Keratinocyte (primary cell): ENCODE measurements around the gene NFATC3.

Experiments
- EZH2 ChIP-seq: IDR thresholded peaks from one replicate; pipeline ENCODE4 v1.6.1; 2012; ENCODE audit warnings: inconsistent platforms, mild to moderate bottlenecking, low read length, moderate library complexity
- TF ChIP-seq, protein P1 (sequence below), 3 experiments: IDR thresholded peaks in 1 of 3; conservative IDR thresholded peaks in 1 of 3; optimal IDR thresholded peaks in 1 of 3; 2 replicates in 2 of 3; 3 replicates in 1 of 3; pipeline versions ENCODE3 to v1.5.1; 2011; ENCODE audit warnings: low read length in 3 of 3, mild to moderate bottlenecking in 3 of 3, moderate library complexity in 2 of 3, control low read depth in 1 of 3, inconsistent platforms in 1 of 3; ENCODE audit not compliant: insufficient read depth in 2 of 3; ENCODE audit errors: extremely low read depth in 1 of 3

DNA sequence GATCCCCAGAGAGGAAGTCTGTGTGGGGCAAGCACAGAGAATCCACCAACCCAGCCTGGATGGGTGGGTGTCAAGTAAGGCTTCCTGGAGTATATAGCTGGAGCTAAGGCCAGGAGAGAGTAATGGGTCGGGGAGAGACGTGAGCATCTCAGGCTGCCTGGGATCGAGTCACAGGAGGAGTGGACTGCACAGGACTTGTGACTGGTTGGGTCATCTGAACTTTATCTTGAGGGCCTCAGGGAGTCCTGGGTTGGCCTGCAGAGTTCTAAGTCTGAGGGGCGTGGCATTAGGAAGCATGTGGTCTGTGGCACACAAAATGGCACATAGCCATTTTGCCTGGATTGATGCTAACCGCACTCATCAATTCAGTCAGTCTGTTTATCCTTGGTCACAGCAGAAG, 161.5 kb downstream of the NFATC3 start:
- TF ChIP-seq, protein P1, sequence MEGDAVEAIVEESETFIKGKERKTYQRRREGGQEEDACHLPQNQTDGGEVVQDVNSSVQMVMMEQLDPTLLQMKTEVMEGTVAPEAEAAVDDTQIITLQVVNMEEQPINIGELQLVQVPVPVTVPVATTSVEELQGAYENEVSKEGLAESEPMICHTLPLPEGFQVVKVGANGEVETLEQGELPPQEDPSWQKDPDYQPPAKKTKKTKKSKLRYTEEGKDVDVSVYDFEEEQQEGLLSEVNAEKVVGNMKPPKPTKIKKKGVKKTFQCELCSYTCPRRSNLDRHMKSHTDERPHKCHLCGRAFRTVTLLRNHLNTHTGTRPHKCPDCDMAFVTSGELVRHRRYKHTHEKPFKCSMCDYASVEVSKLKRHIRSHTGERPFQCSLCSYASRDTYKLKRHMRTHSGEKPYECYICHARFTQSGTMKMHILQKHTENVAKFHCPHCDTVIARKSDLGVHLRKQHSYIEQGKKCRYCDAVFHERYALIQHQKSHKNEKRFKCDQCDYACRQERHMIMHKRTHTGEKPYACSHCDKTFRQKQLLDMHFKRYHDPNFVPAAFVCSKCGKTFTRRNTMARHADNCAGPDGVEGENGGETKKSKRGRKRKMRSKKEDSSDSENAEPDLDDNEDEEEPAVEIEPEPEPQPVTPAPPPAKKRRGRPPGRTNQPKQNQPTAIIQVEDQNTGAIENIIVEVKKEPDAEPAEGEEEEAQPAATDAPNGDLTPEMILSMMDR (optimal IDR thresholded peaks at IDR 0.05 in 1 of 3, IDR thresholded peaks at IDR 0.05 in 1 of 3, conservative IDR thresholded peaks at IDR 0.05 in 1 of 3; ENCODE audit: extremely low read depth in 1 of 3, insufficient read depth in 2 of 3, low read length in 3 of 3) = no peak
- no peak for TF ChIP-seq EZH2
